ENCODE results near the gene FBXO8.

GRCh38 chr4:174320494-174321199 lies 37.2 kb upstream of the FBXO8 start:
- TF ChIP-seq TEAD4 (CRISPR knock-in tag; IDR thresholded peaks at IDR 0.05) (no peak), ZNF423 (CRISPR knock-in tag; IDR thresholded peaks at IDR 0.05) (no peak), CTCF (IDR thresholded peaks at IDR 0.05) (no peak), JUN (CRISPR knock-in tag; IDR thresholded peaks at IDR 0.05) (no peak), E2F5 (CRISPR knock-in tag; IDR thresholded peaks at IDR 0.05) (no peak), HMGXB4 (CRISPR knock-in tag; IDR thresholded peaks at IDR 0.05) (no peak)

All from WTC11 (cell line).